ENCODE measurements around the gene CREB3L2.

DNA sequence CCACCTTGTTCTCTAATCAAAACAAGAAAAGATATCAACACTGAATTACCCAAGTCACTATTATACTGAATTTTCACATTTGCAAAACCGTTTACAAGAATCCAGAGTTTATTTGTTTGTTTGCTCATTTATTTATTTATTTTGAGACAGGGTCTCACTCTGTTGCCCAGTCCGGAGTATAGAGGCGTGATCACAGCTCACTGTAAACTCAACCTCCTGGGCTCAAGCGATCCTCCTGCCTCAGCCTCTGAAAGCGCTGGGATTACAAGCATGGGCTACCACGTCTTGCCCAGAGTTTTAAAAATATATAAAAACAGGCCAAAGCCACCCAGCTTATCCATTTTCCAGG is 8.5 kb downstream of the CREB3L2 start:
- TF ChIP-seq POLR2A (IDR thresholded peaks at IDR 0.05), result no peak
- TF ChIP-seq, protein P1, sequence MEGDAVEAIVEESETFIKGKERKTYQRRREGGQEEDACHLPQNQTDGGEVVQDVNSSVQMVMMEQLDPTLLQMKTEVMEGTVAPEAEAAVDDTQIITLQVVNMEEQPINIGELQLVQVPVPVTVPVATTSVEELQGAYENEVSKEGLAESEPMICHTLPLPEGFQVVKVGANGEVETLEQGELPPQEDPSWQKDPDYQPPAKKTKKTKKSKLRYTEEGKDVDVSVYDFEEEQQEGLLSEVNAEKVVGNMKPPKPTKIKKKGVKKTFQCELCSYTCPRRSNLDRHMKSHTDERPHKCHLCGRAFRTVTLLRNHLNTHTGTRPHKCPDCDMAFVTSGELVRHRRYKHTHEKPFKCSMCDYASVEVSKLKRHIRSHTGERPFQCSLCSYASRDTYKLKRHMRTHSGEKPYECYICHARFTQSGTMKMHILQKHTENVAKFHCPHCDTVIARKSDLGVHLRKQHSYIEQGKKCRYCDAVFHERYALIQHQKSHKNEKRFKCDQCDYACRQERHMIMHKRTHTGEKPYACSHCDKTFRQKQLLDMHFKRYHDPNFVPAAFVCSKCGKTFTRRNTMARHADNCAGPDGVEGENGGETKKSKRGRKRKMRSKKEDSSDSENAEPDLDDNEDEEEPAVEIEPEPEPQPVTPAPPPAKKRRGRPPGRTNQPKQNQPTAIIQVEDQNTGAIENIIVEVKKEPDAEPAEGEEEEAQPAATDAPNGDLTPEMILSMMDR (IDR thresholded peaks at IDR 0.05 in 4 of 5, conservative IDR thresholded peaks at IDR 0.05 in 1 of 5), result no peak
